ENCODE results near the gene TBC1D26. TPM values are rescaled to one million over a fixed set of nuclear protein-coding genes. Genes with fewer than 3 reads are reported as not detected.
"Not testable (repeated sequence)": the region's sequence is repeated elsewhere in the genome, so short reads cannot be mapped to it uniquely, and the experiment has no call there.

The TBC1D26 gene
- 1 to 10 TPM in 1 of 4 donors, under 1 TPM in 3; 0.59 to 1.0 (median 0.93) TPM for polyA plus RNA-seq (ENCODE audit: insufficient read length in 4 of 4)

- DNase-seq (ENCODE audit: low read depth in 4 of 4, low spot score in 2 of 4): not testable (repeated sequence)
Measured at GRCh38 chr17:15731900-15732299, at the start of gene TBC1D26. Gene TBC1D26, plus strand, starts transcription at chr17:15732283. Its CDS starts 3,066 bp downstream, at chr17:15735349.

- not testable (repeated sequence) for DNase-seq (ENCODE audit: low read depth in 4 of 4, low spot score in 2 of 4)
Measured at GRCh38 chr17:15683135-15683534, 48.9 kb upstream of the TBC1D26 start.

- DNase-seq (ENCODE audit: low read depth in 4 of 4, low spot score in 2 of 4): peak in 3 of 4 donors; percentile 43 to 56 (median 51)
Measured at GRCh38 chr17:15683824-15684478, 48.1 kb upstream of the TBC1D26 start, which contains the start of gene TRIM16. Gene TRIM16, minus strand, starts transcription at chr17:15684311. Its CDS starts 32,702 bp downstream, at chr17:15651609.

- not testable (repeated sequence) for DNase-seq (ENCODE audit: low read depth in 4 of 4, low spot score in 2 of 4)
Measured at GRCh38 chr17:15687494-15687893, 44.6 kb upstream of the TBC1D26 start.

GRCh38 chr17:15698967-15699366, 33.1 kb upstream of the TBC1D26 start:
- peak in 1 of 4 donors; percentile 13 for DNase-seq (ENCODE audit: low read depth in 4 of 4, low spot score in 2 of 4)

GRCh38 chr17:15699413-15699924, 32.6 kb upstream of the TBC1D26 start, which contains the start of gene ZNF286A:
Gene ZNF286A, plus strand, starts transcription at chr17:15699752. Its CDS starts 578 bp downstream, at chr17:15700330.
- peak; percentile 90 to 98 (median 97) for DNase-seq (ENCODE audit: low read depth in 4 of 4, low spot score in 2 of 4)

GRCh38 chr17:15699937-15700336, 32.1 kb upstream of the TBC1D26 start:
- not testable (repeated sequence) for DNase-seq (ENCODE audit: low read depth in 4 of 4, low spot score in 2 of 4)

GRCh38 chr17:15704239-15704638, 27.8 kb upstream of the TBC1D26 start:
- DNase-seq (ENCODE audit: low read depth in 4 of 4, low spot score in 2 of 4): not testable (repeated sequence)

GRCh38 chr17:15704813-15705212, 27.3 kb upstream of the TBC1D26 start:
- not testable (repeated sequence) for DNase-seq (ENCODE audit: low read depth in 4 of 4, low spot score in 2 of 4)

GRCh38 chr17:15708879-15709278, 23.2 kb upstream of the TBC1D26 start:
- DNase-seq (ENCODE audit: low read depth in 4 of 4, low spot score in 2 of 4): not testable (repeated sequence)

- DNase-seq (ENCODE audit: low read depth in 4 of 4, low spot score in 2 of 4): peak in 1 of 4 donors; percentile 3
Measured at GRCh38 chr17:15716601-15717563, 15.2 kb upstream of the TBC1D26 start.

GRCh38 chr17:15730535-15730934, 1.5 kb upstream of the TBC1D26 start:
- DNase-seq (ENCODE audit: low read depth in 4 of 4, low spot score in 2 of 4): not testable (repeated sequence)

- DNase-seq (ENCODE audit: low read depth in 4 of 4, low spot score in 2 of 4): not testable (repeated sequence)
Measured at GRCh38 chr17:15733174-15733789, 1.2 kb downstream of the TBC1D26 start.

GRCh38 chr17:15736578-15736977, 4.5 kb downstream of the TBC1D26 start:
- not testable (repeated sequence) for DNase-seq (ENCODE audit: low read depth in 4 of 4, low spot score in 2 of 4)

- no peak for DNase-seq (ENCODE audit: low read depth in 4 of 4, low spot score in 2 of 4)
Measured at GRCh38 chr17:15738066-15738465, 6.0 kb downstream of the TBC1D26 start.

GRCh38 chr17:15739259-15739658, 7.2 kb downstream of the TBC1D26 start:
- not testable (repeated sequence) for DNase-seq (ENCODE audit: low read depth in 4 of 4, low spot score in 2 of 4)

GRCh38 chr17:15740041-15740440, 8.0 kb downstream of the TBC1D26 start:
- DNase-seq (ENCODE audit: low read depth in 4 of 4, low spot score in 2 of 4): not testable (repeated sequence)

GRCh38 chr17:15740570-15741120, 8.6 kb downstream of the TBC1D26 start:
- DNase-seq (ENCODE audit: low read depth in 4 of 4, low spot score in 2 of 4): no peak

GRCh38 chr17:15741624-15742023, 9.5 kb downstream of the TBC1D26 start:
- DNase-seq (ENCODE audit: low read depth in 4 of 4, low spot score in 2 of 4): no peak

Data from left renal cortex interstitium (tissue), 4 donors.